HS-27A (cell line): ENCODE data around the gene JUN.

ENCODE experiments used
- DNase-seq: peaks from one replicate; pipeline ENCODE4 v3.0.0-alpha.2; 2012; ENCODE audit warnings: low read depth, missing footprints

Gene JUN

DNA sequence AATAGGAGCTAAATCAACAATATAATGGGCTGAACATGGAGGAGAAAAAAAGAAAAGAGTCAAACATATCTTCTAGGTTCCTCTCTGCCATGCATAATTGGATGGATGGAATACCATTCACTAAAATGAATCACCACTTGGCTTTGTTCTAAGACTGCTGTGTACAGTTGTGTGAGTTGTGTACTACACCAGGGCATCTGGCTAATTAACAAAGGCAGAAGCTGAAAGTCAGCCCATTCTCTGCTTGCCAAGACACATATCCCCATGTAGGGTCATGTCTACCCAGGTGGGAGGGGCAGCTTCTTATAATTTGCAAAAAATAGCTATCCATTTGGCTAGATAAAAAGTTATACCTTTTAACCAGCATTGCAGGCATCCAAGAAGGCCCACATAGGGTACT, 21.0 kb downstream of the JUN start:
- DNase-seq: no peak

DNA sequence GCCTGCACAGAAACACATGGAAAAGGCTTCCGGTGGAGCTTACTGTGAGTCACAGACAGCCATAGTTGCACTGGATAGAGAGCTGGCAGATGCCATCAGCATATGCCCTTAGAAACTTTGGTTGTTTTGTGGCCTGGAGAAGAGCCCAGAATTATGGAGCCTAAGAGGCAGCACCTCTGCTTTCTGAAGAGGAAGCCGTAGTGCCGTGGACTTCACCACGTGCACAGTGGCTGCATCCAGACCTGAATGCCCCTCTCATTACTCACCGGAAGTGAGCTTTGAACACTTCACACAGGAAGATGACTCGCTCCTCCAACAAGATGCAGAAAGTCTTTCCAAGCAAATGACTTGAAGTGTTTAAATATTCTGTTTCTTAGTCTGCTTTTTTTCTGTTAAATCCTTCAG, 28.4 kb downstream of the JUN start:
- DNase-seq: peak; percentile 100

DNA sequence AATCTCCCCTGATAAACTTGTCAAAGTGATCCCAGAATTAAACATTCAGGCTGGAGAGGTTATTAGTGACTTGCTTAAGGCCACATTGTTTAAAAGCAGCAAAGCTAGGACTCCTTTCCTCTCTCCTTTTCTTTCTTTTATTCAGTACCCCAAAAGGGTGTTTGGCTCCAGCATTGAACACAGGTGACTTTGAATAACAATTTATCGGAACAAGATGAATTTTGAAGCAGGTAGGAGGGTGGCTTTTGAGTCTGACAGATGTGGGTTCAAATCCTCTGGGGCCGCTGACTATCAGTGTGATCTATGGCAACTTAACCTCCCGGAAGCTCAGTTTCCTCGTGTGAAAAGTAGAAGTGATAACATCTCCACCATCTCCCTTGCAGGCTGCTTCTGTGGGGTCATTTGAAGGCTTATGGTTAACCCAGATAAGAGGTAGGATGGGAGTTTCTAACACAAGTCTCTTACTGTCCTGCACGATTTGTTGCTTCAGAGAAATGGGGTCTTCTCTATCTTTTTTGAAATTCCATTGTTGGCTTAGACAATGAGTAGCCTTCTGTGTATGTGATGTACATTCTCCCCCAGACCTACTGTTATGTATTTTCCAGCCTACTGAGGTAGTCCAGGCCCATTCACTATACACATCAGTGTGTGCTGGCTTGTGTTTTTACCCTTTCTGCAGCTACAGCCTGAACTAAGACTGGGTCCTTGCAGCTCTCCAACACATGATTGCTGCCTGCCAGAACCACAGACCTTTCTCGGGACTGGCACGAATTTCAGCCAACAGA, 29.0 kb downstream of the JUN start:
- no peak for DNase-seq

DNA sequence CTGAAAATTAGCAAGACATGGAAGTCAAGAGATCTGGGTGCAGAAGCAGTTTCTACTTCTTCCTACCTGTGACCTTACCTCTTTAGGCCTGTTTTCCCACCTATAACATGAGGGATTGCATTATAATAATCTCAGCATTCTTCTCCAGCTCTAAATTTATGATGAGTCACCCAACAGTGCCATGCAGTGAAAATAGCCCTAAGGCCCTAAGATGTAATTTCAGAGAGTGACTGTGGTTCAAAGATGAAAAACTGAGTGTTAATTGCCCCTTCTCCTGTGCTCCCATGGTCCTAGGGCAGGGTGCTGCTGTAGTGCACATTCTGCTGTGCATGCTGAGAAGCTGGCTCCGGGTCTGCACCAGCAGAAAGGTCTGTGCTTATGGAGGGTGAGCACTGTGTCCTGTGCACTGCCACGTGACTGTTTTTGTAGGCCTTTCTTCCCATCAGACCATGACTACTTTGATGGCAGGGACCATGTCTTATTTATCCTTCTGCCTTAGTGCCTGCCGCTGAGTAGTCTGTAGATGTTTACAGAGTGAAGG, 29.7 kb downstream of the JUN start:
- no peak for DNase-seq

DNA sequence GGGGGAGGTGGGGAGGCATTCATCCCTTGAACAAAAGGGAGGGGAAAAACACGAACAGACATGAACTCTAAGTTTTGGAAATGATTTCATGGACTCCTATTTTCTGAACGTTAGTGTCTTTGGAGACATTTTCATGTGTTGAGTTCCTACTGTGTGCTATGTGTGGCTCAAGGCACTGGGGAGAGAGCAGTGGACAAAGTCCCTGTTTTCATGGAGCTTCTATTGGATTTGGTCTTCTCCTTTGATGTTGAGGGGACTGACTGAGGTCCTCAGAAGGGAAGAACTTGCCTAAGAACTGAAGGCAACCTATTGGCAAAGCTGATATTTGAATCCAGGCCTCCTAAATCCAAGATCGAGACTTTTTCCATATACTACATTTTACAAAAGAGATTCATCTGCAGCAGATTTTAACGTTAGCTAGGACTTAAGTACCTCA, 30.4 kb downstream of the JUN start:
- no peak for DNase-seq

DNA sequence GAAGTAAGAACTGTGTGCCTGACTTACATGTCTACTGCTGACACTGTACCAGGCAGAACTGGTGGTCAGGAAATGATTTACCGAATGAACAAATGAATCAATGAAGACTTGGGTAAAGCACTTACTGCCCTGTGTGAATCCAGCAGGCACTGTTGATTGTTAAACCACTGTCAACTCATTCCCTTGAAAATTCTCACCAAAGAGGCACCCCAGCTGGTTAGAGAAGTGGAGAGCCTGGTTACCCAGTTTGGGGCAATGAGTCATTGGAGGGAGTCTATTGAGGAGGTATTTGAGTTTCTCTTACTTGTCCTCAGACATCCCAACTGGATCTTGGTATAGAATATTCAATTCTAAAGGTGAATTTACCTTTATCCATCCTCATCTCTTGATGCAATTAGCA, 34.2 kb downstream of the JUN start:
- no peak for DNase-seq

DNA sequence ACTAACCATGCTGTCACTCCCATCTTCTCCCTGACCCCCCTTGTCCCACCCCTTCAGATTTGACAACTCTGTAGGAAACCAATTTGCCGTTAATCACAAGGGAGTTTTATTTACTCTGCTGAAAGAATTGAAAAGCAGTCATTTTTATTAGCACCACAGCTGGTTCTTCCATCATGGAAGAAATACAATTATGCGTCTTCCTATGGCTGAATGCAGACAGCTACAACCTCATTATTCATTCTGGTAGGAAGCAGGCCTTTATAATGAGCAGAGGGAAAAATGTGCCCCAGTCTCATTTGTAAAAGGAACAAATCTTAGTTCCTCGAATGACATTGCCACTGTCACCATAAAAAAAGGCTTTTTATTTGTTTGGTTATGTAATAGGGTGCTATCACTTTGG, 35.2 kb downstream of the JUN start:
- no peak for DNase-seq

DNA sequence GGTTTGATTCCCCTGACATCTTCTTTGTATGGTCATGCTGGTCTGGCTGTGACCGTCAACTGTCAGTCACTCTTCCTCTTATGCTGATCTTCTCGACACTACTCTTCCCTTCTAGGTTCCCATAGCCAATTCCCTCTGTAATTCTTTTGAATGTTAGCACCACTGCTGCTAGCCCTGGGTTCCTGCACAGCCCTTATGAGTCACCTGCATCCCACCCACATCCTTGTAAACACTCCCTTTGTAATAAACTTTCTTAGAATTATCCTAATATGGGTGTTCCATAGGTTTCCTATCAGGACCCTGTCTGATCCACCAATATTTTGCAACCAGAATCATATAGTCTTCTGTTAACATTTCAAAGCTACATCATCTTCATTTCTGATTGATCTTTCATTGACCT, 37.1 kb downstream of the JUN start:
- no peak for DNase-seq

DNA sequence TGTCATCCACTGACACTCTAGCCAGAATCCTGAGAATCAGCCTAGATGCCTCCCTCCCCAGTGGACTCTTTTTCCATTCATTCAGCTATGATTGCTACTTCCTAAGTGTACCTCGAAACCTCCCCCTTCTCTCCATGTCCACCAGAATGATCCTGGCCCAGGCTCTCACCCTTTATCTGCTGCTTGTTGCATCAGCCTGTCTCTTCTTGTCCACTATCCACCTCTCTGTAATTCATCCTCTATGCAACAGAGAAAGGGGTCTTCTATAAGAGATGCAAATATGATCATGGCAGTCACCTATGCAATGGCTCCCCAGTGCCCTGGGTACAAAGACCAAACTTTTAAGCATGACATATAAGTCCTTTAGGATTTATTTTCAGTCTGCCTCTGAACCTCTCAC, 37.7 kb downstream of the JUN start:
- no peak for DNase-seq

DNA sequence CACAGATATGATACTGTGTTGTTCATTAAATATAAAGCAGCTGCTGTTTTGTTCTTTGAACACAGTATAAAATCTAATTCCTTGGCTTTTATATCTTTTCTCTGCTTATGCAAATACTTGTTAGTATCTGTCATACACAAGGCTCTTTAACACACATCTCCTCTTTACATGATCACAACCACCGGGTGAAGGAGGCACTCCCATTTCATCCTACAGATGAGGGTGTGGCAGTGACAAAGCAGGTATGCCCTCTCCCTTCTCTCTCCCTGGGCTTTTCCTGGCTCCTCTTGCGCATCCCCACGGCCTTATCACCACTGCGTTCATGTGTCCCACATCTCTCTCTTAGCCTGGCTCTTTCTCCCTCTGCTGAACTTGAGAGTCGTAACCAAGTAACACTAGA, 38.2 kb downstream of the JUN start:
- DNase-seq: no peak

DNA sequence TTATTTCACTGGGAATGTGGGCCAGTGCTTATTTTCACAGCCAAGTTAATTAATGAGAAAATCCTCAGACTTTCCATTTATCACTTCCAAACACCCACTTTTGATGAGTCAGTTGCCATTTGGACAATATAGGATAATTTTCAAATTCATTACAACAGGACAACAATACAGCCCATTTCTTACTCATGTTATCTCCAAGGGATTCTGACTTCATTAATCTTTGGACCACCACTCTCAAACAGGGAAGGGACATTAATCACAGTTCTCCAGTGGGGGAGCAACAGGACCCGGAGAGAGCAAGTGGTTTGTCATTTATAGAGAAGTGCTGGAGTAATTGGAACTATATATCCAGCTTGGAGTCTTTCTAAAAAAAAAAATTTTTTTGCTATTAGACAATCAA, 38.7 kb downstream of the JUN start:
- no peak for DNase-seq

DNA sequence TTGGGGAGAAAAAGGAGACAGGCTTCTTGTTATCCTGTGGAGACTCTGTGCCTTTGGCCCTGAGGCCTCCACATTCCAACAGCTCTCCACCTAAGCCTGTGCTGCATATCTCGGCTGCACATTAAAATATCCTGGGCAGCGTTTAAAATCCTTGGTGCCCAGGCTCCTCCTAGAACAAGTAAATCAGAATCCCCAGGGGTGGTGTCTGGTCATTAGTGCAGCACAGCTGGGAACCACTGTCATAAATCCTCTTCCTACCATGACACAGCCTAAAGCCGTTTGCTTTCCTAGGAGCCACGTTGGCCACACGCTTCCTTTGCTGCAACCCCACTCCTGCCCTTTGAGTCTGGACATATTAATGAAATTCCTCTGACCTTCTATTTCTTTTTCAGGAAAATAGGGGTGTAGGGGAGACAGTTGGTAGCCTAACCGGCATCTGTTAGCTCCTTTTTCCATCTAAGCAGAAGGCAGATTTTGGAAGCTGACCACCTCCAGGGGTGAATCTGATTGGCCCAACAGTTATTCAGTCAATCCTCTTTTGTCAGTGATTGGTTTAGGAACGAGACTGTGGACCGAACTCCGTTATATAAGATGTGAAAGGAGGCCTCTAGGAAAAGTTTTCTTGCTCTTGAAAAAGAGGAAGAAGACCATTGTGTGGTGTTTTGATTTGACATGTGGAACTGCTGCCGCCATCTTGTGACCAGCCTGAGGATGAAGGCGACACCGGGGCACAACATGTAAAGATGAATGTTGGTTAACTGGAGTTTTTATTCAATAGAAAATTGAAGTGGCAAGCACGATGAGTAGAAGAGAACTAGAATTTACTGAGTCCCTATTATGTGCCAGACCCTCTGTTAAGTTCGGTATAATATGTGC, 41.9 kb downstream of the JUN start:
- DNase-seq: no peak

DNA sequence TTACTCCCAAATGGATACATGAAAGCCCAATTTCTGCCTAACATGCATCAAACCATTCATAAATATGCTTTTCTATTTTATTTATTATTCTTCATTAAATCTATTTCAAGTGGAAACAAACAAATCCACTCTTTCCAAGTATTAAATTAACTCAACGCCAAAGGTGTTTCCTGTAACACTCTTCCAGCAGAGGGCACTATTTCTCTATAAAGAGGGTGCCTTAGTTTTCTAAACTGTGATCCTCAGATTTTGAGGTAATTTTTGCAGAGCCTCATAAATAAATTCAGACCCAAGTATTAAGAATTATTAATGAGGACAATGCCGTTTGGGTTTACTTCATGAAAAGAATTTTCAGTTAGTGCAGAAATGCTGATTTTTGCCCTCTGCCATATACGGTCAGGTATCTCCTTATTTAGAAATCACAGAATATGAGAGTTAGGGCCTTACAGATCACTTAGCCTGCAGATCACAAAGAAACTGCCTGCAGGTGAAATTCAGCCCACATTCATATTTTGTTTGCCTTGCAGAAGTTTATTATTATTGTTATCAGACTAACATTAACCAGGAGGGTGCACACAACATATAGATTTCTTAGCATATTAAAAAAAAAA, 43.9 kb downstream of the JUN start:
- DNase-seq: no peak

DNA sequence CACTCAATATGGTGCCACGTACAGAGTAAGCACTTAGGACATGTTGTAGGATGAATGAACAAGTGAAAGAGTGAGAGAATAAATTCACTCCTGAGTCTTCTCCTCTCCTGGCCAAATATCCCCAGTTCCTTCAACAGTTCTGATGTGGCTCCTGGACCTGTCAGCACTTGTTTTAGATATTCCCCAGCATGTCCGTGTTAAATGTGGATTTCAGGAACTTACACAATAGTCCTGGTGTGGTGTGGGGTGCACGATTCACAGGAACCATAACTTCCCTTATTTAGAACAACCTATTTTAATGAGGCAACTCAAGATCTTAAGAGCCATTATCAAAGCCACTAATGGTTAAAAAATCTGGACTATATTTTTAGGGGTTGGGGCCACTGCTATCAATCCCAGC, 45.0 kb downstream of the JUN start:
- DNase-seq: no peak

DNA sequence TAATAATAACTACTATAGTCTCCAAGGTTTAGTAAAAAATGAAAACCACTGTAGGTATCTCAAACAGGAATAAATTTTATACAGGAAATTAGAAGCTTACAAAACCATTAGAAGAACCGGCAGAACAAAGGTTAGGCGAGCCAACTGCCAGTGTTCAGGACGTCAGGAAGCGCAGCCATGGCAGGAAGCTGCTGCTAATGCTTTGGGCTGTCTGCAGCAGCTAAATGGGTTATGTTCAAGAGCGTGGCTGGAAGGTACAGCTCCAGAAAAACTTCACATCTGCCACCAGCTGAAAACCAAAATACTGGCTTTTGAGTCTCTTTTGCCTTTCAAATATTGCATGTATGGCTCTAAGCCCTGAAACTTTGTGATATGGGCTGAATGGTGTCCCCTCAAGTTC, 48.3 kb downstream of the JUN start:
- DNase-seq: no peak

DNA sequence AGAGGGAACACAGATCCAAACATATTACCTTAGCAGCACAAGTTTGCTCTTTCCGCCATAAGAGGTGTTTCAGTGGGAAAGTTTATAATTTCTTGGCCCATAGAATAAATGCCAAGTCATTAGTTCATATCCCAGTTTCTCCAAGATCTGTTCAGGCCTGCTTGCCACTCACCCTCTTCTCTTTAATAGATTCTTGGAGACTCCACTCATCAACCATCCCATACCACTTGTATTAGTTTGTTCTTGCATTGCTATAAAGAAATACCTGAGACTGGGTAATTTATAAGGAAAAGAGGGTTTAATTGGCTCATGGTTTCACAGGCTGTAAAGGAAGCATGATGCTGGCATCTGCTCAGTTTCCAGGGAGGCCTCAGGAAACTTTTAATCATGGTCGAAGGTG, 49.2 kb downstream of the JUN start:
- no peak for DNase-seq

DNA sequence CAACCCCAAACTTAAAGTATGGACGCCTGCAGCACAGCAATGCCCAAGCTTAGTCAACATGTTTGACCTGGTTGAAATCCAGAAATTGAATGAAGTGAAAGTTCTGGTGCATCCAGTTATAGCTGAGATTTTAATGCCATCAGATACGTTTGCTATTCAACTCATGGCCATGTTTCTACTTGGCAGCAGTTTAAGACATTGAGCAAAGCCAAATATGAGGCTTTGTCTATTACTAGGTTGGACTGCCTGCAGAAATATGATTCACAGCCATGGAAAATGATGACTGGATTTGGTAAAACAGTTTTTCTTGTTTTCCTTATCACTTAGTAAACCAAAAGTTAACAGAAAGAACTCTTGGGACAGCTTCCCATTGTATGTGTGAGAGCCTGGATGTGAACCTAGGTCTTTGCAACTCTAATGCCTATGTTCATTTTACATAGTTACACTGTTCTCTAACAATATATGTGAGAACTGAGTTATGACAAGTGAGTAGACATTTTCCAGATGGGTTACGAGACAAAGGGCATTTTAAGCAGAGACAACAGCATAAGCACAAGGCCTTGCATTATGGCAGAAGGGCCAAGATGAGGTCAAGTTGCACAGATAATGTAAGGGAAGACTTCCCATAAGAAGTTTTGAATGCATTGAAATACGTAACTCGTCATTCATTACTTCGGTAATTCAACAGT, 51.6 kb downstream of the JUN start:
- DNase-seq: no peak
